Iris pigment epithelial cell (primary cell): ENCODE data around the gene FBXO28.

Source experiments
- DNase-seq: peaks from one replicate; pipeline ENCODE4 v3.0.0-alpha.2; 2011; ENCODE audit warnings: low read depth

FBXO28 gene

GRCh38 chr1:224095867-224096266 is 18.0 kb upstream of the FBXO28 start:
- no peak for DNase-seq

GRCh38 chr1:224096773-224097172 is 17.1 kb upstream of the FBXO28 start:
- DNase-seq: no peak

- DNase-seq: no peak
These were observed 15.9 kb upstream of the FBXO28 start for GRCh38 chr1:224098007-224098406.

- peak; percentile 68 for DNase-seq
These were observed 7.2 kb upstream of the FBXO28 start for GRCh38 chr1:224106568-224107281.

GRCh38 chr1:224107282-224107625 is 6.7 kb upstream of the FBXO28 start:
- DNase-seq: no peak

GRCh38 chr1:224108991-224109390 is 4.9 kb upstream of the FBXO28 start:
- no peak for DNase-seq

GRCh38 chr1:224109981-224110380 is 3.9 kb upstream of the FBXO28 start:
- no peak for DNase-seq

- DNase-seq: no peak
These were observed 906 bp upstream of the FBXO28 start for GRCh38 chr1:224113005-224113404.

GRCh38 chr1:224113545-224113917 is 380 bp upstream of the FBXO28 start:
- DNase-seq: no peak

- DNase-seq: peak; percentile 20
These were observed 870 bp downstream of the FBXO28 start for GRCh38 chr1:224114787-224115175.

- peak; percentile 69 for DNase-seq
These were observed 2.2 kb downstream of the FBXO28 start for GRCh38 chr1:224116131-224116530.

- DNase-seq: no peak
These were observed 4.8 kb downstream of the FBXO28 start for GRCh38 chr1:224118688-224119087.

GRCh38 chr1:224123136-224123535 is 9.2 kb downstream of the FBXO28 start:
- DNase-seq: no peak

GRCh38 chr1:224124220-224124619 is 10.3 kb downstream of the FBXO28 start:
- DNase-seq: no peak

- DNase-seq: peak; percentile 74
These were observed 14.3 kb downstream of the FBXO28 start for GRCh38 chr1:224127925-224128819.

GRCh38 chr1:224131253-224131652 is 17.3 kb downstream of the FBXO28 start:
- no peak for DNase-seq

GRCh38 chr1:224132901-224133300 is 19.0 kb downstream of the FBXO28 start:
- DNase-seq: no peak

- DNase-seq: no peak
These were observed 19.9 kb downstream of the FBXO28 start for GRCh38 chr1:224133741-224134299.

- DNase-seq: no peak
These were observed 23.6 kb downstream of the FBXO28 start for GRCh38 chr1:224137518-224137917.

GRCh38 chr1:224138198-224138597 is 24.3 kb downstream of the FBXO28 start:
- no peak for DNase-seq

GRCh38 chr1:224141693-224142092 is 27.8 kb downstream of the FBXO28 start:
- no peak for DNase-seq

GRCh38 chr1:224149709-224150108 is 35.8 kb downstream of the FBXO28 start:
- DNase-seq: no peak

GRCh38 chr1:224151117-224151516 is 37.2 kb downstream of the FBXO28 start:
- no peak for DNase-seq
